PC-3 (cell line): ENCODE measurements around the gene GPC5.

Experiments
- EZH2phosphoT487 ChIP-seq: fragments of 300-600 bp; sonication (generic); IDR thresholded peaks from 2 replicates; pipeline ENCODE4 v1.6.1; 2018; ENCODE audit warnings: mild to moderate bottlenecking, antibody characterized with exemption, low read length, borderline replicate concordance
- TF ChIP-seq, protein P1 (sequence below): fragments of 300-600 bp; sonication (generic); conservative IDR thresholded peaks from 2 replicates; pipeline ENCODE4 v1.5.1; 2017; ENCODE audit warnings: antibody characterized with exemption, low read depth, mild to moderate bottlenecking, low read length

DNA sequence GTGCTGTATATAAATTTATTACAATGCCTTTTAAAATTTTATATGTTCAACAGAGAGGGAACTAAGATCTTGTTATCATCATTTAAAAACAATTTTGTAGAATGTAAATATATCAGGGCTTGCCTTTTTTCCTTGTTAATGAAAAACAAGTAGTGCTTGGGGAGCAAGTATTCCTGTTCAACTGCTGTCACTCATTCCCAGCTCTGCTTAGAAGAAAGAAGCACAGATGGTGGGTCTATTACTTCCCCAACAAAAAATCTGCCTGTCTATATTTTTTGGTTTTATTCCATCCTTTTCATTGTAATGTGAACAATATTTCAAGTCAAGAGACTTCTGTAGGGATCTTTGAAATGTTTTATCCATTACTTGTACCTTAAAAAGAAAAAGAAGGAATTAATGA lies 503.9 kb downstream of the GPC5 start:
- TF ChIP-seq, protein P1, sequence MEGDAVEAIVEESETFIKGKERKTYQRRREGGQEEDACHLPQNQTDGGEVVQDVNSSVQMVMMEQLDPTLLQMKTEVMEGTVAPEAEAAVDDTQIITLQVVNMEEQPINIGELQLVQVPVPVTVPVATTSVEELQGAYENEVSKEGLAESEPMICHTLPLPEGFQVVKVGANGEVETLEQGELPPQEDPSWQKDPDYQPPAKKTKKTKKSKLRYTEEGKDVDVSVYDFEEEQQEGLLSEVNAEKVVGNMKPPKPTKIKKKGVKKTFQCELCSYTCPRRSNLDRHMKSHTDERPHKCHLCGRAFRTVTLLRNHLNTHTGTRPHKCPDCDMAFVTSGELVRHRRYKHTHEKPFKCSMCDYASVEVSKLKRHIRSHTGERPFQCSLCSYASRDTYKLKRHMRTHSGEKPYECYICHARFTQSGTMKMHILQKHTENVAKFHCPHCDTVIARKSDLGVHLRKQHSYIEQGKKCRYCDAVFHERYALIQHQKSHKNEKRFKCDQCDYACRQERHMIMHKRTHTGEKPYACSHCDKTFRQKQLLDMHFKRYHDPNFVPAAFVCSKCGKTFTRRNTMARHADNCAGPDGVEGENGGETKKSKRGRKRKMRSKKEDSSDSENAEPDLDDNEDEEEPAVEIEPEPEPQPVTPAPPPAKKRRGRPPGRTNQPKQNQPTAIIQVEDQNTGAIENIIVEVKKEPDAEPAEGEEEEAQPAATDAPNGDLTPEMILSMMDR: no peak
- TF ChIP-seq EZH2phosphoT487: no peak
